ENCODE data around the gene PAMR1.

Gene PAMR1

GRCh38 chr11:35415487-35415886 lies 109.9 kb downstream of the PAMR1 start:
- Mint-ChIP-seq H3K27me3 (ENCODE audit: low read depth, poor library complexity) (peaks cover 76% of the 10 kb centered on the region), H3K4me3 (no peak overlapping the region), H3K27ac (no peak overlapping the region), H3K36me3 (ENCODE audit: low read depth) (no peaks in the 10 kb centered on the region), H3K4me1 (peaks cover 43% of the 10 kb centered on the region), H3K9me3 (no peaks in the 10 kb centered on the region)
- DNase-seq = peak; percentile 26
- TF ChIP-seq, protein P1, sequence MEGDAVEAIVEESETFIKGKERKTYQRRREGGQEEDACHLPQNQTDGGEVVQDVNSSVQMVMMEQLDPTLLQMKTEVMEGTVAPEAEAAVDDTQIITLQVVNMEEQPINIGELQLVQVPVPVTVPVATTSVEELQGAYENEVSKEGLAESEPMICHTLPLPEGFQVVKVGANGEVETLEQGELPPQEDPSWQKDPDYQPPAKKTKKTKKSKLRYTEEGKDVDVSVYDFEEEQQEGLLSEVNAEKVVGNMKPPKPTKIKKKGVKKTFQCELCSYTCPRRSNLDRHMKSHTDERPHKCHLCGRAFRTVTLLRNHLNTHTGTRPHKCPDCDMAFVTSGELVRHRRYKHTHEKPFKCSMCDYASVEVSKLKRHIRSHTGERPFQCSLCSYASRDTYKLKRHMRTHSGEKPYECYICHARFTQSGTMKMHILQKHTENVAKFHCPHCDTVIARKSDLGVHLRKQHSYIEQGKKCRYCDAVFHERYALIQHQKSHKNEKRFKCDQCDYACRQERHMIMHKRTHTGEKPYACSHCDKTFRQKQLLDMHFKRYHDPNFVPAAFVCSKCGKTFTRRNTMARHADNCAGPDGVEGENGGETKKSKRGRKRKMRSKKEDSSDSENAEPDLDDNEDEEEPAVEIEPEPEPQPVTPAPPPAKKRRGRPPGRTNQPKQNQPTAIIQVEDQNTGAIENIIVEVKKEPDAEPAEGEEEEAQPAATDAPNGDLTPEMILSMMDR (IDR thresholded peaks at IDR 0.05) = no peak

DNA sequence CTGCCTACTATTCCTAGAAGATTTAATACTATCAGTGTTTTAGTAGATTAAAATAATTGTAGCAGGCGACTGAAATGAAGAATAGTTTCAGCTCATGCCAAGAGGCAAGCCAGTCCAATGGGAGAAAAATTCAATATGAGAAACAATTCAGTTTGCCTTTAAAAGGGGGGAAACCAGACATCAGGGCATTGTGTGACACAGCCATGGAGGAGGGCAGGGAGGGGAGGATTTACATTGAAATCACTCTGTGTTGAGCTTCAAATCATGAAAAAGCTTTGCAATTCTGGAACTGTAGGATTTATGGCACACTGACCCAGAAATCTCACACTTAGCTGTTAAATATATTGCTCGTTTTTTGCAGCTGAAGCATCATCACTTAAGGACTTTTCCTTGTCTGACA lies 110.6 kb downstream of the PAMR1 start:
- Mint-ChIP-seq H3K36me3 (ENCODE audit: low read depth) (no peaks in the 10 kb centered on the region), H3K27ac (no peak overlapping the region), H3K9me3 (no peaks in the 10 kb centered on the region), H3K4me3 (no peak overlapping the region), H3K27me3 (ENCODE audit: low read depth, poor library complexity) (peaks cover 69% of the 10 kb centered on the region), H3K4me1 (peaks cover 38% of the 10 kb centered on the region)
- TF ChIP-seq, protein P1 (IDR thresholded peaks at IDR 0.05) = no peak
- DNase-seq = no peak

DNA sequence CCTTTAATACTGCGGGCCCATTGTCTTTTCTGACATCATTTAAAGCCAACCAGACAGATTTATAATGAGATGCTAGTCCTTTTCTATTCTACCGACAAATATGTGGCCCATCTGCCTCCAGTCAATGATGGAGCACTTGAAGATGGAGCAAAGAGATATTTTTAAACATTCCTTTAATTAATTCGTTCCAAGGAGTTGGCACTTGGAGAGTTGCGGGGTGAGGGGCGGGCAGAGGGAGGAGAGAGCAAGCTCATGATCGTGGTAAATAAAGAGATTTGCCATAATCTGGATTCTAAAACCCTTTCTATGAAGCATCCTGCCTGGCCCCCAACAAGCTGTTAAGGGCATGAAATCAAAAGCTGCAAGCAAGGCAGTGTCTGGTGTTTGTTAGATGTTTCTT lies 111.1 kb downstream of the PAMR1 start:
- peaks cover 38% of the 10 kb centered on the region for H3K4me1 Mint-ChIP-seq
- H3K9me3 Mint-ChIP-seq = no peaks in the 10 kb centered on the region
- no peaks in the 10 kb centered on the region for H3K36me3 Mint-ChIP-seq (ENCODE audit: low read depth)
- H3K4me3 Mint-ChIP-seq = no peak overlapping the region
- H3K27me3 Mint-ChIP-seq (ENCODE audit: low read depth, poor library complexity) = peaks cover 65% of the 10 kb centered on the region
- DNase-seq = no peak
- TF ChIP-seq, protein P1 (IDR thresholded peaks at IDR 0.05) = no peak
- no peak overlapping the region for H3K27ac Mint-ChIP-seq

DNA sequence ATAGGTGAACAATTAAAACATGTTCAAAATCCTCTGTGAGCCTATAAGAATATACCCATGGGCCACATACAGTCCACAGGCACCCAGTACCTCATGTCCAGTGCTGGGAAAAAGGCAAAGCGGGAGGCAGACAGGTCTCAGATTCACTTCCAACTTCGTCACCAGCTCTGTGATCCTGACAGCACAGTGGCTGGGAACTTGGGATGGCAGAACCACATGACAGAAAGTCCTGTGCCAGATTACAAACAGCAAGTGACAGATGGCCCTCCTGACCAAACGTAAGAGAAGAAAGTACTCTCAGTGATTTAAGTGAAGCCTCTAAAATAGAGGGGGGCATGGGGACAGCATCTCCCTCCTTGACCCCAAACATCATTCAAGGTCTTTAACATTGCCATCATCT lies 111.8 kb downstream of the PAMR1 start:
- Mint-ChIP-seq H3K27me3 (ENCODE audit: low read depth, poor library complexity) (peaks cover 57% of the 10 kb centered on the region), H3K27ac (no peak overlapping the region), H3K4me3 (no peak overlapping the region), H3K36me3 (ENCODE audit: low read depth) (no peaks in the 10 kb centered on the region), H3K9me3 (no peaks in the 10 kb centered on the region), H3K4me1 (peaks cover 37% of the 10 kb centered on the region)
- TF ChIP-seq, protein P1 (IDR thresholded peaks at IDR 0.05) = no peak
- no peak for DNase-seq

DNA sequence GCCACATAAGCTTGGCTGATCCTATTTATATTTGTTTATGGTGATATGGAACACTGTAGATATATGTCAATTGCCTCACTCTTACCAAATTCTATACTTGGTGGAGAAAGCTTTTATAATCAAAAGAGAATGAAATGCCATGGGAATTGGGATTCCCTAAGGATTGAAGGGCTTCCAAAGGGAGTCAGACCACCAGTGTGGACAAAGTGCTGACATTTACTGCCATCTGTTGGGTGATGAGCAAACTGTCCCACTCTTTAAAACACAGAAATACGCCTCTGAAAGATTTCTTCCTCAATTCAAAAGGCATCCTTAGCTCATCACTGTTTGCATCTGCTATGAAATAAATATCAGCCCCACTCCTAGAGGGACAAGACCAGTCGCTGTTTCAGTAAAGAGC lies 113.1 kb downstream of the PAMR1 start:
- no peak overlapping the region for H3K27ac Mint-ChIP-seq
- no peak for DNase-seq
- TF ChIP-seq, protein P1 (IDR thresholded peaks at IDR 0.05) = peak; percentile 52
- H3K36me3 Mint-ChIP-seq (ENCODE audit: low read depth) = no peaks in the 10 kb centered on the region
- H3K4me3 Mint-ChIP-seq = no peak overlapping the region
- no peaks in the 10 kb centered on the region for H3K9me3 Mint-ChIP-seq
- peaks cover 44% of the 10 kb centered on the region for H3K27me3 Mint-ChIP-seq (ENCODE audit: low read depth, poor library complexity)
- H3K4me1 Mint-ChIP-seq = peaks cover 30% of the 10 kb centered on the region

GRCh38 chr11:35407041-35407440 lies 118.4 kb downstream of the PAMR1 start:
- no peak for DNase-seq
- TF ChIP-seq, protein P1 (IDR thresholded peaks at IDR 0.05) = no peak
- Mint-ChIP-seq H3K27me3 (ENCODE audit: low read depth, poor library complexity) (peaks cover 7% of the 10 kb centered on the region), H3K36me3 (ENCODE audit: low read depth) (no peaks in the 10 kb centered on the region), H3K4me1 (peaks cover 9% of the 10 kb centered on the region), H3K4me3 (no peak overlapping the region), H3K27ac (no peak overlapping the region), H3K9me3 (no peaks in the 10 kb centered on the region)
